Liver (tissue), 9 donors: ENCODE data around the gene DENND2D. TPM values are rescaled to one million over a fixed set of nuclear protein-coding genes. Genes with fewer than 3 reads are reported as not detected.

Source experiments
- DNase-seq: peaks from one replicate; pipeline ENCODE4 v3.0.0-alpha.2; 2017; ENCODE audit warnings: low spot score
- H3K27ac ChIP-seq, 2 donors: one replicate each; pipeline ENCODE4 v1.7.0; 2013; ENCODE audit warnings: inconsistent platforms in 2 of 2, low read length in 2 of 2, control low read depth in 1 of 2, low read depth in 1 of 2, mild to moderate bottlenecking in 1 of 2
- H3K27me3 ChIP-seq, 4 donors: one replicate each; pipeline versions ENCODE4 v1.6.1 to v1.7.0; 2013; ENCODE audit warnings: low read length in 3 of 4, inconsistent platforms in 1 of 4, mild to moderate bottlenecking in 1 of 4, moderate library complexity in 1 of 4; ENCODE audit not compliant: control insufficient read depth in 4 of 4, insufficient read depth in 4 of 4
- H3K36me3 ChIP-seq, 4 donors: one replicate each; pipeline versions ENCODE4 v1.6.1 to v1.7.0; 2013; ENCODE audit warnings: low read length in 3 of 4, mild to moderate bottlenecking in 3 of 4, low read depth in 1 of 4, moderate library complexity in 1 of 4; ENCODE audit not compliant: control insufficient read depth in 4 of 4, insufficient read depth in 3 of 4
- H3K4me1 ChIP-seq, 4 donors: one replicate each; pipeline versions ENCODE4 v1.6.1 to v1.7.0; 2013; ENCODE audit warnings: low read length in 3 of 4, mild to moderate bottlenecking in 3 of 4, moderate library complexity in 1 of 4; ENCODE audit not compliant: control insufficient read depth in 4 of 4, insufficient read depth in 4 of 4
- H3K4me3 ChIP-seq, 3 donors: one replicate each; pipeline versions ENCODE4 v1.6.1 to v1.7.0; 2013; ENCODE audit warnings: low read length in 3 of 3, control low read depth in 1 of 3, low read depth in 1 of 3, mild to moderate bottlenecking in 1 of 3
- H3K9ac ChIP-seq, 2 donors: one replicate each; pipeline ENCODE4 v1.7.0; 2013; ENCODE audit warnings: low read length in 2 of 2, mild to moderate bottlenecking in 2 of 2, moderate library complexity in 2 of 2, control low read depth in 1 of 2, low read depth in 1 of 2
- H3K9me3 ChIP-seq, 4 donors: one replicate each; pipeline versions ENCODE4 v1.6.1 to v1.7.0; 2013; ENCODE audit warnings: low read length in 3 of 4; ENCODE audit not compliant: control insufficient read depth in 4 of 4
- ATF3 ChIP-seq: IDR thresholded peaks from 2 replicates; pipeline ENCODE4 v1.6.1; 2016; ENCODE audit warnings: antibody characterized with exemption
- CTCF ChIP-seq: fragments of 150-350 bp; IDR thresholded peaks from 2 replicates; pipeline ENCODE4 v1.5.1; 2017; ENCODE audit warnings: improper control_type of control experiment, low read depth, low read length; ENCODE audit not compliant: missing input control
- EGR1 ChIP-seq, 2 donors: IDR thresholded peaks; 2 replicates each; pipeline ENCODE4 v1.6.1; 2016 to 2018; ENCODE audit warnings: antibody characterized with exemption in 2 of 2, low read depth in 2 of 2
- FOXA1 ChIP-seq: IDR thresholded peaks from 2 replicates; pipeline ENCODE4 v1.6.1; 2016; ENCODE audit warnings: antibody characterized with exemption
- FOXA2 ChIP-seq: IDR thresholded peaks from 2 replicates; pipeline ENCODE4 v1.6.1; 2016; ENCODE audit warnings: antibody characterized with exemption
- GABPA ChIP-seq, 2 donors: IDR thresholded peaks in 1 of 2; conservative IDR thresholded peaks in 1 of 2; 2 replicates each; pipeline ENCODE4 v1.6.1; 2016; ENCODE audit warnings: antibody characterized with exemption in 2 of 2, mild to moderate bottlenecking in 1 of 2, moderate library complexity in 1 of 2
- HNF4G ChIP-seq: IDR thresholded peaks from 2 replicates; pipeline ENCODE4 v1.6.1; 2016; ENCODE audit warnings: antibody characterized with exemption
- JUND ChIP-seq, 2 donors: IDR thresholded peaks; 2 replicates each; pipeline ENCODE4 v1.6.1; 2016; ENCODE audit warnings: antibody characterized with exemption in 2 of 2
- MAX ChIP-seq: IDR thresholded peaks from 2 replicates; pipeline ENCODE4 v1.6.1; 2016; ENCODE audit warnings: antibody characterized with exemption
- NR2F2 ChIP-seq: IDR thresholded peaks from 2 replicates; pipeline ENCODE4 v1.6.1; 2016; ENCODE audit warnings: antibody characterized with exemption
- RAD21 ChIP-seq, 2 donors: IDR thresholded peaks; 2 replicates each; pipeline ENCODE4 v1.6.1; 2016; ENCODE audit warnings: antibody characterized with exemption in 2 of 2, mild to moderate bottlenecking in 2 of 2
- REST ChIP-seq: IDR thresholded peaks from 2 replicates; pipeline ENCODE4 v1.6.1; 2016; ENCODE audit warnings: antibody characterized with exemption, mild to moderate bottlenecking
- RXRA ChIP-seq, 2 donors: IDR thresholded peaks; 2 replicates each; pipeline ENCODE4 v1.6.1; 2017 to 2018; ENCODE audit warnings: antibody characterized with exemption in 2 of 2, mild to moderate bottlenecking in 1 of 2
- TAF1 ChIP-seq: conservative IDR thresholded peaks from 2 replicates; pipeline ENCODE4 v1.6.1; 2016; ENCODE audit warnings: antibody characterized with exemption, mild to moderate bottlenecking
- YY1 ChIP-seq: IDR thresholded peaks from 2 replicates; pipeline ENCODE4 v1.6.1; 2016; ENCODE audit warnings: antibody characterized with exemption, mild to moderate bottlenecking
- ZBTB33 ChIP-seq: IDR thresholded peaks from 2 replicates; pipeline ENCODE4 v1.6.1; 2016; ENCODE audit warnings: antibody characterized with exemption
- WGBS: extraction: QIAGEN DNeasy Blood & Tissue Kit; methylation state at CpG from one replicate; pipeline ENCODE4 v1.1.7; 2013; 5-methylcytosine and 5-hydroxymethylcytosine counted together
- polyA plus RNA-seq, 2 donors: library from polyadenylated mRNA; stranded (reverse) in 1 of 2; unstranded in 1 of 2; fragments of 200-250 nt in 1 of 2; fragments of >200 nt in 1 of 2; fragmentation: Nextera tagmentation in 1 of 2; extraction: Ambion mirVana in 1 of 2; gene quantifications; one replicate each; pipeline versions ENCODE4 v1.2.1 to v1.2.3, GENCODE V29; 2013 to 2015
- total RNA-seq, 2 donors: library from RNA; depleted of rRNA; stranded (reverse); fragments of >200 nt; gene quantifications; one replicate each; pipeline ENCODE4 v1.2.3, GENCODE V29; 2014
- donor health status: healthy.
- donor health status: healthy.
- donor health status: healthy.
- donor health status: healthy.
- donor health status: healthy.

DENND2D gene
- total and polyA plus RNA-seq, 4 donors = 8.8 to 20.7 (median 12.8) TPM

GRCh38 chr1:111249960-111250359 is 49.5 kb upstream of the DENND2D start:
- 85% methylated on average over 4 of the region's 4 CpGs for WGBS
- H3K27me3 ChIP-seq = no peaks in the 10 kb centered on the region
- H3K36me3 ChIP-seq = no peaks in the 10 kb centered on the region
- no peak for DNase-seq
- no peak overlapping the region for H3K9ac ChIP-seq
- no peaks in the 10 kb centered on the region for H3K4me1 ChIP-seq
- no peaks in the 10 kb centered on the region for H3K9me3 ChIP-seq
- no peak overlapping the region for H3K4me3 ChIP-seq
- no peak for TF ChIP-seq CTCF
- no peak overlapping the region for H3K27ac ChIP-seq

GRCh38 chr1:111247125-111247838 is 46.8 kb upstream of the DENND2D start:
- Histone ChIP-seq H3K9ac (no peak overlapping the region), H3K27me3 (no peaks in the 10 kb centered on the region), H3K36me3 (no peaks in the 10 kb centered on the region), H3K4me3 (no peak overlapping the region), H3K4me1 (no peaks in the 10 kb centered on the region), H3K27ac (no peak overlapping the region), H3K9me3 (no peaks in the 10 kb centered on the region)
- DNase-seq = no peak
- TF ChIP-seq HNF4G (no peak), FOXA1 (no peak), RAD21 (IDR thresholded peaks at IDR 0.05) (no peak), FOXA2 (no peak), ZBTB33 (no peak), EGR1 (IDR thresholded peaks at IDR 0.05; ENCODE audit: low read depth in 2 of 2) (no peak), REST (no peak), RXRA (IDR thresholded peaks at IDR 0.05) (no peak), YY1 (no peak), TAF1 (no peak), GABPA (IDR thresholded peaks at IDR 0.05 in 1 of 2, conservative IDR thresholded peaks at IDR 0.05 in 1 of 2) (no peak), JUND (IDR thresholded peaks at IDR 0.05) (no peak), MAX (no peak), NR2F2 (no peak), CTCF (no peak), ATF3 (no peak)
- WGBS = 75% methylated on average over 5 of the region's 5 CpGs
